ENCODE measurements around the gene CABLES2. TPM values are rescaled to one million over a fixed set of nuclear protein-coding genes. Genes with fewer than 3 reads are reported as not detected.

The CABLES2 gene
- total and polyA plus RNA-seq, 9 of the 15 experiments (the other 6 are each of a cell fraction or from before 2014, with no cell fraction given), result 0.46 to 4.2 (median 1.6) TPM

DNA sequence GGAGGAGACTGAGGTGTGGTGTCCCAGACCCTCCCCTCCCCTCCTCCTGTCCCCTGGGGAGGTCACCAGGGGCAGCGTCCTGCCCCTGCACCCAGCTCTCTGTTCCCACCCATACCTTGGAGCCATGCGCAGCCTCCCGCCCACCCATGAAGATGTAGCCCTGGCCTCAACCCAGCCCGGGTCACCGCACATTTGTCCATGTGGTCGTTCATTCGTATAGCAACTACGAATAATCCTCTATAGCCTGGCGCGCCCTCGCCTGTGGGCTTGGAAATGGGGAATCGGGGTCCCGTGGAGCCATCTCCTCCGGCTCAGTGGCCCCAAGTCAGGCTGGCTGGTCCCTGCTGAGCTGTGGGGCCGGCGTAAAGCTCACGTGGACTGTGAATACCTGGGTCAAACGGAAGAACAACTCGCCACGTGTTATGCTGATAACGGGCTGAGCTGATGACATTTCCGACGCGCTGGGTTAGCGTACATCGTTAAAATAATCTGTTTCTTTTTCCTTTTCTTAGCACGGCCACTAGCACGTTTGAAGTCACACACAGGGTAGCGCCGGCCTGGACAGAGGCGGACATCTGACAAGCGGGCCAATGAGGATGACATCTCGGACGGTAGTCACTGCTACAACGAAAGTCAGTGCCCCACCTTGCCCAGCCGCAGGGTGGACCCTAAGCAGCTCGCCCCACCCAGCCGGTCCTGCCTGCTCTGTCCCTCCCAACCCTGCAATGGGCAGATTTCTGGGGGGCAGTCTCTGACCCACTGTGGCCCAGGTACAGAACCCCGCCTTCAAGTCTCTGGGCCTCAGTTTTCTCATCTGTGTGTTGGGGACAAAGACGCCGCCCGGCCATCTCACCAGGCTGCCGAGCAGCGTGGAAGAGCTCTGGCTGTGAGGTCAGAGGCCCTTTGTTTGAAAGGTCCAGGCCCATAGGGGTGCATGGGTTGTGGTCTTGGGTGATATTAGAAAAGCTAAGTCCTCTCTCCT is 40.1 kb upstream of the CABLES2 start (continued):
- TF ChIP-seq, protein P1, sequence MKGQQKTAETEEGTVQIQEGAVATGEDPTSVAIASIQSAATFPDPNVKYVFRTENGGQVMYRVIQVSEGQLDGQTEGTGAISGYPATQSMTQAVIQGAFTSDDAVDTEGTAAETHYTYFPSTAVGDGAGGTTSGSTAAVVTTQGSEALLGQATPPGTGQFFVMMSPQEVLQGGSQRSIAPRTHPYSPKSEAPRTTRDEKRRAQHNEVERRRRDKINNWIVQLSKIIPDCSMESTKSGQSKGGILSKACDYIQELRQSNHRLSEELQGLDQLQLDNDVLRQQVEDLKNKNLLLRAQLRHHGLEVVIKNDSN (CRISPR knock-in tag; IDR thresholded peaks at IDR 0.05), result peak; percentile 74
- TF ChIP-seq ZNF224 (CRISPR knock-in tag; IDR thresholded peaks at IDR 0.05) (no peak), SMARCA5 (IDR thresholded peaks at IDR 0.05) (0 out of 2 replicates have a peak, but pooled peaks have one; percentile 53), ZKSCAN1 (IDR thresholded peaks at IDR 0.05; ENCODE audit: low read depth, low read length) (no peak), ATF1 (CRISPR knock-in tag; IDR thresholded peaks at IDR 0.05) (no peak), ATF1 (tag; IDR thresholded peaks at IDR 0.05) (0 out of 2 replicates have a peak, but pooled peaks have one; percentile 11), L3MBTL2 (IDR thresholded peaks at IDR 0.05) (peak; percentile 94), ZNF23 (CRISPR knock-in tag; IDR thresholded peaks at IDR 0.05) (no peak), CXXC5 (CRISPR knock-in tag; IDR thresholded peaks at IDR 0.05) (peak; percentile 70)
- TF ChIP-seq, protein P2, sequence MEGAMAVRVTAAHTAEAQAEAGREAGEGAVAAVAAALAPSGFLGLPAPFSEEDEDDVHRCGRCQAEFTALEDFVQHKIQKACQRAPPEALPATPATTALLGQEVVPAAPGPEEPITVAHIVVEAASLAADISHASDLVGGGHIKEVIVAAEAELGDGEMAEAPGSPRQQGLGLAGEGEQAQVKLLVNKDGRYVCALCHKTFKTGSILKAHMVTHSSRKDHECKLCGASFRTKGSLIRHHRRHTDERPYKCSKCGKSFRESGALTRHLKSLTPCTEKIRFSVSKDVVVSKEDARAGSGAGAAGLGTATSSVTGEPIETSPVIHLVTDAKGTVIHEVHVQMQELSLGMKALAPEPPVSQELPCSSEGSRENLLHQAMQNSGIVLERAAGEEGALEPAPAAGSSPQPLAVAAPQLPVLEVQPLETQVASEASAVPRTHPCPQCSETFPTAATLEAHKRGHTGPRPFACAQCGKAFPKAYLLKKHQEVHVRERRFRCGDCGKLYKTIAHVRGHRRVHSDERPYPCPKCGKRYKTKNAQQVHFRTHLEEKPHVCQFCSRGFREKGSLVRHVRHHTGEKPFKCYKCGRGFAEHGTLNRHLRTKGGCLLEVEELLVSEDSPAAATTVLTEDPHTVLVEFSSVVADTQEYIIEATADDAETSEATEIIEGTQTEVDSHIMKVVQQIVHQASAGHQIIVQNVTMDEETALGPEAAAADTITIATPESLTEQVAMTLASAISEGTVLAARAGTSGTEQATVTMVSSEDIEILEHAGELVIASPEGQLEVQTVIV (CRISPR knock-in tag; IDR thresholded peaks at IDR 0.05; ENCODE audit: borderline replicate concordance), result no peak
- TF ChIP-seq, protein P3, sequence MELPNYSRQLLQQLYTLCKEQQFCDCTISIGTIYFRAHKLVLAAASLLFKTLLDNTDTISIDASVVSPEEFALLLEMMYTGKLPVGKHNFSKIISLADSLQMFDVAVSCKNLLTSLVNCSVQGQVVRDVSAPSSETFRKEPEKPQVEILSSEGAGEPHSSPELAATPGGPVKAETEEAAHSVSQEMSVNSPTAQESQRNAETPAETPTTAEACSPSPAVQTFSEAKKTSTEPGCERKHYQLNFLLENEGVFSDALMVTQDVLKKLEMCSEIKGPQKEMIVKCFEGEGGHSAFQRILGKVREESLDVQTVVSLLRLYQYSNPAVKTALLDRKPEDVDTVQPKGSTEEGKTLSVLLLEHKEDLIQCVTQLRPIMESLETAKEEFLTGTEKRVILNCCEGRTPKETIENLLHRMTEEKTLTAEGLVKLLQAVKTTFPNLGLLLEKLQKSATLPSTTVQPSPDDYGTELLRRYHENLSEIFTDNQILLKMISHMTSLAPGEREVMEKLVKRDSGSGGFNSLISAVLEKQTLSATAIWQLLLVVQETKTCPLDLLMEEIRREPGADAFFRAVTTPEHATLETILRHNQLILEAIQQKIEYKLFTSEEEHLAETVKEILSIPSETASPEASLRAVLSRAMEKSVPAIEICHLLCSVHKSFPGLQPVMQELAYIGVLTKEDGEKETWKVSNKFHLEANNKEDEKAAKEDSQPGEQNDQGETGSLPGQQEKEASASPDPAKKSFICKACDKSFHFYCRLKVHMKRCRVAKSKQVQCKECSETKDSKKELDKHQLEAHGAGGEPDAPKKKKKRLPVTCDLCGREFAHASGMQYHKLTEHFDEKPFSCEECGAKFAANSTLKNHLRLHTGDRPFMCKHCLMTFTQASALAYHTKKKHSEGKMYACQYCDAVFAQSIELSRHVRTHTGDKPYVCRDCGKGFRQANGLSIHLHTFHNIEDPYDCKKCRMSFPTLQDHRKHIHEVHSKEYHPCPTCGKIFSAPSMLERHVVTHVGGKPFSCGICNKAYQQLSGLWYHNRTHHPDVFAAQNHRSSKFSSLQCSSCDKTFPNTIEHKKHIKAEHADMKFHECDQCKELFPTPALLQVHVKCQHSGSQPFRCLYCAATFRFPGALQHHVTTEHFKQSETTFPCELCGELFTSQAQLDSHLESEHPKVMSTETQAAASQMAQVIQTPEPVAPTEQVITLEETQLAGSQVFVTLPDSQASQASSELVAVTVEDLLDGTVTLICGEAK (IDR thresholded peaks at IDR 0.05), result no peak
- TF ChIP-seq, protein P3 (CRISPR knock-in tag; IDR thresholded peaks at IDR 0.05), result 0 out of 2 replicates have a peak, but pooled peaks have one; percentile 38

All from K562 (cell line).